ENCODE data around the gene ARHGAP24.

Gene ARHGAP24

GRCh38 chr4:85615952-85616351 is 141.0 kb downstream of the ARHGAP24 start:
- Histone ChIP-seq H3K4me3 (ENCODE audit: low read depth in 1 of 2, low read length in 2 of 2) (no peak overlapping the region), H3K27me3 (ENCODE audit: low read depth, low read length) (no peaks in the 10 kb centered on the region), H3K9me3 (ENCODE audit: control insufficient read depth in 1 of 2, low read length in 2 of 2) (peaks cover 0 to 2% of the 10 kb centered on the region in 2 donors), H3K36me3 (ENCODE audit: control insufficient read depth in 1 of 2, insufficient read depth in 2 of 2, low read length in 2 of 2) (no peaks in the 10 kb centered on the region), H3K4me1 (ENCODE audit: control insufficient read depth in 1 of 2, insufficient read depth in 2 of 2, low read length in 2 of 2) (no peaks in the 10 kb centered on the region), H3K27ac (ENCODE audit: low read length) (no peak overlapping the region)

- Histone ChIP-seq H3K4me3 (ENCODE audit: low read depth in 1 of 2, low read length in 2 of 2) (no peak overlapping the region), H3K9me3 (ENCODE audit: control insufficient read depth in 1 of 2, low read length in 2 of 2) (peaks cover 0 to 2% of the 10 kb centered on the region in 2 donors), H3K4me1 (ENCODE audit: control insufficient read depth in 1 of 2, insufficient read depth in 2 of 2, low read length in 2 of 2) (no peaks in the 10 kb centered on the region), H3K27me3 (ENCODE audit: low read depth, low read length) (no peaks in the 10 kb centered on the region), H3K36me3 (ENCODE audit: control insufficient read depth in 1 of 2, insufficient read depth in 2 of 2, low read length in 2 of 2) (no peaks in the 10 kb centered on the region), H3K27ac (ENCODE audit: low read length) (no peak overlapping the region)
Observed at GRCh38 chr4:85617202-85617601, 142.3 kb downstream of the ARHGAP24 start.

GRCh38 chr4:85632981-85633380 is 158.0 kb downstream of the ARHGAP24 start:
- no peaks in the 10 kb centered on the region for H3K4me1 ChIP-seq (ENCODE audit: control insufficient read depth in 1 of 2, insufficient read depth in 2 of 2, low read length in 2 of 2)
- H3K27me3 ChIP-seq (ENCODE audit: low read depth, low read length): no peaks in the 10 kb centered on the region
- H3K4me3 ChIP-seq (ENCODE audit: low read depth in 1 of 2, low read length in 2 of 2): no peak overlapping the region
- H3K36me3 ChIP-seq (ENCODE audit: control insufficient read depth in 1 of 2, insufficient read depth in 2 of 2, low read length in 2 of 2): no peaks in the 10 kb centered on the region
- H3K9me3 ChIP-seq (ENCODE audit: control insufficient read depth in 1 of 2, low read length in 2 of 2): peaks cover 4 to 12% of the 10 kb centered on the region in 2 donors
- H3K27ac ChIP-seq (ENCODE audit: low read length): no peak overlapping the region

- Histone ChIP-seq H3K36me3 (ENCODE audit: control insufficient read depth in 1 of 2, insufficient read depth in 2 of 2, low read length in 2 of 2) (no peaks in the 10 kb centered on the region), H3K4me3 (ENCODE audit: low read depth in 1 of 2, low read length in 2 of 2) (no peak overlapping the region), H3K9me3 (ENCODE audit: control insufficient read depth in 1 of 2, low read length in 2 of 2) (no peaks in the 10 kb centered on the region), H3K4me1 (ENCODE audit: control insufficient read depth in 1 of 2, insufficient read depth in 2 of 2, low read length in 2 of 2) (no peaks in the 10 kb centered on the region), H3K27me3 (ENCODE audit: low read depth, low read length) (no peaks in the 10 kb centered on the region), H3K27ac (ENCODE audit: low read length) (no peak overlapping the region)
Observed at GRCh38 chr4:85637778-85638177, 162.8 kb downstream of the ARHGAP24 start.

- no peaks in the 10 kb centered on the region for H3K36me3 ChIP-seq (ENCODE audit: control insufficient read depth in 1 of 2, insufficient read depth in 2 of 2, low read length in 2 of 2)
- no peak overlapping the region for H3K4me3 ChIP-seq (ENCODE audit: low read depth in 1 of 2, low read length in 2 of 2)
- H3K27me3 ChIP-seq (ENCODE audit: low read depth, low read length): no peaks in the 10 kb centered on the region
- no peak overlapping the region for H3K27ac ChIP-seq (ENCODE audit: low read length)
- H3K9me3 ChIP-seq (ENCODE audit: control insufficient read depth in 1 of 2, low read length in 2 of 2): no peaks in the 10 kb centered on the region
- H3K4me1 ChIP-seq (ENCODE audit: control insufficient read depth in 1 of 2, insufficient read depth in 2 of 2, low read length in 2 of 2): no peaks in the 10 kb centered on the region
Observed at GRCh38 chr4:85639946-85640345, 165.0 kb downstream of the ARHGAP24 start.

GRCh38 chr4:85642356-85643100 is 167.6 kb downstream of the ARHGAP24 start:
- H3K9me3 ChIP-seq (ENCODE audit: control insufficient read depth in 1 of 2, low read length in 2 of 2): no peaks in the 10 kb centered on the region
- H3K36me3 ChIP-seq (ENCODE audit: control insufficient read depth in 1 of 2, insufficient read depth in 2 of 2, low read length in 2 of 2): no peaks in the 10 kb centered on the region
- H3K4me1 ChIP-seq (ENCODE audit: control insufficient read depth in 1 of 2, insufficient read depth in 2 of 2, low read length in 2 of 2): no peaks in the 10 kb centered on the region
- H3K27me3 ChIP-seq (ENCODE audit: low read depth, low read length): no peaks in the 10 kb centered on the region
- H3K27ac ChIP-seq (ENCODE audit: low read length): no peak overlapping the region
- no peak overlapping the region for H3K4me3 ChIP-seq (ENCODE audit: low read depth in 1 of 2, low read length in 2 of 2)

- Histone ChIP-seq H3K27ac (ENCODE audit: low read length) (no peak overlapping the region), H3K4me1 (ENCODE audit: control insufficient read depth in 1 of 2, insufficient read depth in 2 of 2, low read length in 2 of 2) (no peaks in the 10 kb centered on the region), H3K4me3 (ENCODE audit: low read depth in 1 of 2, low read length in 2 of 2) (no peak overlapping the region), H3K9me3 (ENCODE audit: control insufficient read depth in 1 of 2, low read length in 2 of 2) (no peaks in the 10 kb centered on the region), H3K36me3 (ENCODE audit: control insufficient read depth in 1 of 2, insufficient read depth in 2 of 2, low read length in 2 of 2) (no peaks in the 10 kb centered on the region), H3K27me3 (ENCODE audit: low read depth, low read length) (no peaks in the 10 kb centered on the region)
Observed at GRCh38 chr4:85644061-85644460, 169.1 kb downstream of the ARHGAP24 start.

GRCh38 chr4:85650908-85651307 is 176.0 kb downstream of the ARHGAP24 start:
- no peaks in the 10 kb centered on the region for H3K4me1 ChIP-seq (ENCODE audit: control insufficient read depth in 1 of 2, insufficient read depth in 2 of 2, low read length in 2 of 2)
- no peak overlapping the region for H3K27ac ChIP-seq (ENCODE audit: low read length)
- no peaks in the 10 kb centered on the region for H3K36me3 ChIP-seq (ENCODE audit: control insufficient read depth in 1 of 2, insufficient read depth in 2 of 2, low read length in 2 of 2)
- H3K4me3 ChIP-seq (ENCODE audit: low read depth in 1 of 2, low read length in 2 of 2): no peak overlapping the region
- H3K9me3 ChIP-seq (ENCODE audit: control insufficient read depth in 1 of 2, low read length in 2 of 2): no peaks in the 10 kb centered on the region
- H3K27me3 ChIP-seq (ENCODE audit: low read depth, low read length): no peaks in the 10 kb centered on the region

GRCh38 chr4:85656759-85657505 is 182.0 kb downstream of the ARHGAP24 start:
- H3K27ac ChIP-seq (ENCODE audit: low read length): no peak overlapping the region
- no peaks in the 10 kb centered on the region for H3K36me3 ChIP-seq (ENCODE audit: control insufficient read depth in 1 of 2, insufficient read depth in 2 of 2, low read length in 2 of 2)
- no peaks in the 10 kb centered on the region for H3K4me1 ChIP-seq (ENCODE audit: control insufficient read depth in 1 of 2, insufficient read depth in 2 of 2, low read length in 2 of 2)
- no peaks in the 10 kb centered on the region for H3K27me3 ChIP-seq (ENCODE audit: low read depth, low read length)
- no peak overlapping the region for H3K4me3 ChIP-seq (ENCODE audit: low read depth in 1 of 2, low read length in 2 of 2)
- H3K9me3 ChIP-seq (ENCODE audit: control insufficient read depth in 1 of 2, low read length in 2 of 2): no peaks in the 10 kb centered on the region

- Histone ChIP-seq H3K4me1 (ENCODE audit: control insufficient read depth in 1 of 2, insufficient read depth in 2 of 2, low read length in 2 of 2) (no peaks in the 10 kb centered on the region), H3K36me3 (ENCODE audit: control insufficient read depth in 1 of 2, insufficient read depth in 2 of 2, low read length in 2 of 2) (no peaks in the 10 kb centered on the region), H3K27me3 (ENCODE audit: low read depth, low read length) (no peaks in the 10 kb centered on the region), H3K4me3 (ENCODE audit: low read depth in 1 of 2, low read length in 2 of 2) (no peak overlapping the region), H3K27ac (ENCODE audit: low read length) (no peak overlapping the region), H3K9me3 (ENCODE audit: control insufficient read depth in 1 of 2, low read length in 2 of 2) (no peaks in the 10 kb centered on the region)
Observed at GRCh38 chr4:85658766-85659439, 184.0 kb downstream of the ARHGAP24 start.

GRCh38 chr4:85659610-85660218 is 184.8 kb downstream of the ARHGAP24 start:
- Histone ChIP-seq H3K9me3 (ENCODE audit: control insufficient read depth in 1 of 2, low read length in 2 of 2) (no peaks in the 10 kb centered on the region), H3K27me3 (ENCODE audit: low read depth, low read length) (no peaks in the 10 kb centered on the region), H3K4me3 (ENCODE audit: low read depth in 1 of 2, low read length in 2 of 2) (no peak overlapping the region), H3K4me1 (ENCODE audit: control insufficient read depth in 1 of 2, insufficient read depth in 2 of 2, low read length in 2 of 2) (no peaks in the 10 kb centered on the region), H3K27ac (ENCODE audit: low read length) (no peak overlapping the region), H3K36me3 (ENCODE audit: control insufficient read depth in 1 of 2, insufficient read depth in 2 of 2, low read length in 2 of 2) (no peaks in the 10 kb centered on the region)
